SK-MEL-5 (cell line): Measurements from ENCODE around the gene DENND1A. TPM values are rescaled to one million over a fixed set of nuclear protein-coding genes. Genes with fewer than 3 reads are reported as not detected.

ENCODE experiments used
- DNase-seq: peaks from one replicate; pipeline ENCODE4 v3.0.0-alpha.2; 2016; ENCODE audit warnings: low read depth, low spot score
- in situ Hi-C: cut with HindIII; loops from 2 replicates; pipeline ENCODE4 v1.10.0; 2016; ENCODE audit warnings: low sequenced_read_pairs, high pct_unique_total_duplicates, low pct_unique_long_range_greater_than_20kb
- total RNA-seq: library from RNA; depleted of rRNA; stranded (reverse); fragments of >200 nt; shearing (Covaris generic); gene quantifications from 2 replicates; pipeline ENCODE4 v1.2.3, GENCODE V29; 2014

Gene DENND1A
- total RNA-seq, 1 experiment from 2014 or later: 30.4 TPM

DNA sequence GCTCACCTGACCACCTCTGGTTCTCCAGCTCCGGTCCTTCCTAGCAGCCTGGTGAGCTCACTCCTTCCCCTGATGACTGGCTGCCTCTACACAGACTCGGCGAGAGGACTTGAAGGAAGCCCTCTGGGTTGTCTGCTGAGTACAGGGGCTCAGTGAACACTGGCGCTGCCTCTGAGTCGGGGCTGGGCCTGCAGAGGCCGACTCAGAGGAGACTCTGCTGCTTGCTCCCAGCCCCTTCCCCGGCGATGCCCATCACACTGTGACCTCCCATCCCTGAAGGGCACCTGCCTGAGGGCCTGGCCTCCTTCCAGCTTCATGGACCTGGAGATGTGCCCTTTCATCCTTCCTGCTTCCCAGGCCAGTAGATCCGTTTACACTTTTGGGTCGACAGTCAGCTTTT is 551.9 kb downstream of the DENND1A start:
- no peak for DNase-seq
- in situ Hi-C loops: no loop called here

DNA sequence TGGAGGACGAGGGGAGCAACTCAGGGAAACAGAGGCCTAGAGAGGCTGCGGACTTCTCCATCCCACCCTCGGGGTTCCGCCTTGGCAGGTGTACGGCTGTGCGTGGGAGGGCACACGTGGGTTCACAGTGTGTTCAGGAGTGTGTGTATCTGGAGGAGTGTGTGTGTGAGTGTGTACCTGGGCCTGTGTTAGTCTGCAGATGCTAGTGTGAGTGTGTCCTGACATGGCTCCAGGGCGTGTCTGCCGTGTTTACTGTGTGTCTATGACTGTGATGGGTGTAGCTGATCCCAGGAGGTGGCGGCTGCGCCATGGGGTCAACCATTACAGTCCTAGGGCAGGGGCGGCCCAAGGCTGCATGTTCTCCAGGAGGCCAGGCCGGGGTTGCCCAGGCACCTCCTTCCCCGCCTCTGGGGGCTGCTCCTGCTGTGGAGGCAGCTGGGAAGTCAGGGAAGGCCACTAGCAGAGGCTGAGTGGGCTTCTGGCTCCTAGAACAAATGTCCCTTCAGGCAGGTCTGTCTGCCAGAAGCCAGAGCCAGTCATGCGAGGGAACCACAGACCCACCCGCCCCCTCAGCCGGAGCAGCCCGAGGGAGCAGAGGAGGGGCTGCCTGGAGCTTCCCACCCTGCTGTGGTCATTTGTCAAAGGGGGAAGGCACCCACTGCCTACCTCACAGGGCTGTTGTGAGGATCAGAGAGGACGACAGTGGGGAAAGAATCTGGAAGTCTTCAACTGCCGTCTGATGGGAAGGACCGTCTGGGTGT is 552.5 kb downstream of the DENND1A start:
- in situ Hi-C loops: no loop called here
- no peak for DNase-seq

GRCh38 chr9:123376218-123377071 is 553.5 kb downstream of the DENND1A start:
- DNase-seq: no peak
- in situ Hi-C loops: no loop called here

DNA sequence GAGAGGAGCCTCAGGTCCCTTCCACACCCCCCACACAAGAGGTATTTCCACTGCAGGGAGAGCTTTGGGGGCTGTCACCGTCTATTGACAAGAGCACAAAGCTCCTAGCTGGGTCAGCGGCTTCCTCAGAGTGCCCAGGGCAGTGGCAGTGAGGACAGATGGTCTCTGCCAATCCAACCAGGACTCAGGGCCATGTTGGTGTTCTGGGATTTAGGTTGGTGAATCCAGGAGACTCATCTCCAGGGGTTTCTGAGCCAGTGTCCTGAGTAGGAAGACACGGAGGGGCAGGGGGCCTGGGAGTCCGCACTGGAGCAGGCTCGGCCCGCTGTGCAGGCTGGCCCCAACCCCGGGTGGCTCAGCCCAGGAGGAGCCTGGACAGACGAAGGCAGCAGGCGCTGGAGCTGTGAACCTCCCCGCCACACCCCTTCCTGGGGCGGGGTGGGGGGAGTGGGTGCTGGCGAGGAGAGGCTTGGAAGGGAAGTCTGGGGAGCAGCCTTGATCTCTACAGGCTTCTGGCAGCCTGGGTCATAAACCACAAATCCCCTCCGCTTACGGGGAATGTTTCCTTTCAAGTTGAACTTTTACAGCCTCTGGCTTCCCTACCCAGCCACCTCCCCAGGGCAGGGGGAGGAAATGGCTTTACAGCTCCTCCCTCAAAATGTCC is 554.3 kb downstream of the DENND1A start:
- no peak for DNase-seq
- in situ Hi-C loops: no loop called here

DNA sequence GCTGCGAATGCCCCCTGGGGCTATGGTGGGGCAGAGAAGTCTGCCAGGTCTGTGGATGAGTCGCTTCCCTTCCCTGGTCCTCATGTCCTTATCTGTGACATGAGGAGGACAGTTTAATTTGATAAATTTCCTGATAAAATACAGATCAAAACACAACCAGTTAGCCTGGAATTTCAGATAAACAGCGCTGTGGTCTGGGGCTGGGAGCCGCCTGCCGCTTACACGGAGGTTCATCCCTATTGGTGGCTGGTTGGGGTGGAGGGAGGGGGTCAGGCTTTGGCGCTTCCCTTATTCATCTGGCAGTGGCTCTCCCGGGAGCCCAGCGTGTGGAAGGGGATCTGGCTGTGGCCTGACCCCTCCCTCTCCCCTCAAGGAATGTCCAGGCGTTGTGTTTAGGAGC is 556.0 kb downstream of the DENND1A start:
- in situ Hi-C loops: loop anchor here (25.0 kb wide), 1 partner anchor 262 kb away; no protein-coding TSS in a partner anchor
- no peak for DNase-seq

DNA sequence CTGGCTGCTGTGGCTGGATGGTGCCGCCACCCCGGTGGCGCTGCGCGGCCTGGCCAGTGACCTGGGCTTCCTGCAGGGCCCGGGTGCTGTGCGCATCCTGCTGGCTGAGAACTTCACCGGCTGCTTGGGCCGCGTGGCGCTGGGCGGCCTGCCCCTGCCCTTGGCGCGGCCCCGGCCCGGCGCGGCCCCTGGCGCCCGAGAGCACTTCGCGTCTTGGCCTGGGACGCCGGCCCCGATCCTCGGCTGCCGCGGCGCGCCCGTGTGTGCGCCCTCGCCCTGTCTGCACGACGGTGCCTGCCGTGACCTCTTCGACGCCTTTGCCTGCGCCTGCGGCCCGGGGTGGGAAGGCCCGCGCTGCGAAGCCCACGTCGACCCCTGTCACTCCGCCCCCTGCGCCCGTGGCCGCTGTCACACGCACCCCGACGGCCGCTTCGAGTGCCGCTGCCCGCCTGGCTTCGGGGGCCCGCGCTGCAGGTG is 556.4 kb downstream of the DENND1A start:
- in situ Hi-C loops: loop anchor here (25.0 kb wide), 1 partner anchor 261 kb away; no protein-coding TSS in a partner anchor
- no peak for DNase-seq

GRCh38 chr9:123372766-123373446 is 557.0 kb downstream of the DENND1A start:
- DNase-seq: no peak
- in situ Hi-C loops: loop anchor here (25.0 kb wide), 1 partner anchor 261 kb away; no protein-coding TSS in a partner anchor

GRCh38 chr9:123371805-123372590 is 557.9 kb downstream of the DENND1A start:
- in situ Hi-C loops: loop anchor here (25.0 kb wide), 1 partner anchor 260 kb away; no protein-coding TSS in a partner anchor
- DNase-seq: no peak

- in situ Hi-C loops: loop anchor here (25.0 kb wide), 1 partner anchor 259 kb away; no protein-coding TSS in a partner anchor
- no peak for DNase-seq
Observed at GRCh38 chr9:123371228-123371584, 558.7 kb downstream of the DENND1A start.

GRCh38 chr9:123370526-123371227 is 559.2 kb downstream of the DENND1A start:
- DNase-seq: no peak

GRCh38 chr9:123370108-123370507 is 559.8 kb downstream of the DENND1A start:
- no peak for DNase-seq
- in situ Hi-C loops: loop anchor here (25.0 kb wide), 1 partner anchor 258 kb away; no protein-coding TSS in a partner anchor

More at GRCh38 chr9:123370526-123371227, 559.2 kb downstream of the DENND1A start:
- in situ Hi-C loops: loop anchor here (25.0 kb wide), 1 partner anchor 258 kb away; no protein-coding TSS in a partner anchor

- in situ Hi-C loops: loop anchor here (25.0 kb wide), 1 partner anchor 257 kb away; no protein-coding TSS in a partner anchor
- DNase-seq: no peak
Observed at GRCh38 chr9:123369296-123369695, 560.6 kb downstream of the DENND1A start.

GRCh38 chr9:123368536-123369153 is 561.3 kb downstream of the DENND1A start:
- in situ Hi-C loops: loop anchor here (25.0 kb wide), 1 partner anchor 256 kb away; no protein-coding TSS in a partner anchor
- DNase-seq: no peak

GRCh38 chr9:123368023-123368422 is 561.9 kb downstream of the DENND1A start:
- in situ Hi-C loops: loop anchor here (25.0 kb wide), 1 partner anchor 256 kb away; no protein-coding TSS in a partner anchor
- DNase-seq: no peak

- DNase-seq: no peak
- in situ Hi-C loops: loop anchor here (25.0 kb wide), 1 partner anchor 254 kb away; no protein-coding TSS in a partner anchor
Observed at GRCh38 chr9:123365881-123366528, 563.9 kb downstream of the DENND1A start.
